Myocyte (in vitro differentiated cells): ENCODE data around the gene CRIP2. TPM values are rescaled to one million over a fixed set of nuclear protein-coding genes. Genes with fewer than 3 reads are reported as not detected.

Source experiments
- DNase-seq: peaks from one replicate; pipeline ENCODE4 v3.0.0-alpha.2; 2012; ENCODE audit warnings: low read depth
- total RNA-seq: library from RNA; depleted of rRNA; stranded (reverse); fragments of >200 nt; gene quantifications from 2 replicates; pipeline ENCODE4 v1.2.3, GENCODE V29; 2014

CRIP2 gene
- total RNA-seq, 1 donor from 2014 or later = 586 TPM

DNA sequence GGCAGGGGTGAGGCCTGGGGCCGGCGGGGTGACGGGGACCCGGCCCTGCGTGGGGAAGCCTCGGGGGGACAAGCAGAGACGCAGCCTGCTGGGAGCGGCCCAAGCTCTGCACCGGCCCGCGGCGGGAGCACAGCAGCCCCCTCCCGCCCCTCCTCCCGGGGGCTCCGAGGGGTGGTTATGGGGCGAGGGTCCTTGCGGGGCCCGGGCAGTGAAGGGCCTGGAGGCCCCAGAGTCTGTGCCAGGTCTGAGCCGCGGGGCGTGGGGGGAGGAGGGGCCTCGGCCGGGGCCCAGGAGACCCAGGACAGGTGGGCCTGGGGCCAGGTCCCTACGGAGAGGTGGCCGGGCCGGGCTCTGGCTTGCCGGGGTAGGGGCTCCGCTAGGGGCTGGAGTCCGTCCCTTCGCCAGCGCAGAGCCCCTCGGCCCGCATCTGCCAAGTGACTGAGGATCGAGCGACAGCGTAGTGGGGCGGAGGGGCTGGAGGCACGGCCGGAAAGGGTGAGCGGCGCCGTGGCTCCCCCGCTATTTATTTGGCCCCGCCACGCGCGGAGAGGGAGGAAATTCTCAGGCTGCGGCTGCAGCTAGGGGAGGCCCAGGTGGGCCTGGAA, 52.3 kb downstream of the CRIP2 start:
- DNase-seq = no peak

DNA sequence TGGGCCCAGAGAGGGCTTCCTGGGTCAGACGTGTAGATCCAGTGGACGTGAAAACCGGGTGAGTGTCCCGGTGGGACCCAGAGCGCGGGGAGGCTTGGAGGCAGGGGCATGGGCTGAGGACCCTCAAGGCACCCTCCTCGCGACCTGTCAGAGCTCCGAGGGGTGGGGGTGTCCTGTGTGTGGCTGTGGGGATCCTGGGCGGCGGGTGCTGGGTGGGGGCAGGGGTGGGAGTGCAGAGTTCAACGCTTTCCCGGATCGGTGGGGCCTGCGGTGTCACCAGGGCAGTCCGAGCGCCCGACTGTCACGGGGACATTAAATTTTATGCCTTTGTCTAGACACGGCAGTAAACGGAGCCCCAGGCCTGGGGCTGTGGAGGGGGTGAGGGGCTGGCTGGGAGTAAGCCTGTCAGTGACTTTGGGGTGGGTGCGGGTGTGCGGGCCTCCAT, 52.8 kb downstream of the CRIP2 start:
- DNase-seq = no peak

DNA sequence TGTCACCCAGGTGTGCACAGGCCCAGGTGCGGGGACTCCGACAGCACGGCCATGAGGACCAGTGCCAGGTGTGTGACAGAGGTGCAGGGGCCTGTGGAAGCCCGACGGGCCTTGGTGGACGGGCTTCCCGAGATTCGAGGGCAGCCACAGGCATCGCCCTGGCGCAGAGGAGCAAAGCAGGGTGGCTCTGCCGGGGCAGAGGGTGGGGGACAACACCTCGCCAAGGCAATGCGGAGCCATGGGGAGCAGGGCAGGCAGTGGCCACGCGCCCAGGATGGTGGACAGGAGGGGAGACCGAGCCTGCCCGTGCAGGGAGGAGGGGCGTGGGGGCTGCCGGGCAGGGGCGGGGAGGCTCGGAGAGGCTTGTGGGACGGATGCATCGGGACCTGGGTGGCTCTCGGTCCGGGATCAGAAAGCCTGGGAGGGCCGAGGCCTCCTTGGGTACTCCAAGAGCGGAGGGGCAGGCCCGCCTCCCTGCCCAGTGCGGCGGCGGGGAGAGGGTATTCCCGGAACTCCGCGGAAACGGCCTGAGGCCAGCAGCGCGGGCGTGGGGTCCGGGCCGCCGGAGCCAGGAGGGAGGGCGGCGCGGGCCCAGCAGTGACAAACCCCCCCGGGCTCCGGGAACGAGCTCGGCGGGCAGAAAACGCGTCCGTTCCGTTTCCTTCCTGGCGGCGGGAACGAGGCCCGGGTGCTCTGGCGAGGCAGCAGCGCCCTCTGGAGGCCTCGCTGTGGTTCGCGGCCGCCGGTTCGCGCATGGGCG, 53.4 kb downstream of the CRIP2 start:
- DNase-seq = peak; percentile 72

DNA sequence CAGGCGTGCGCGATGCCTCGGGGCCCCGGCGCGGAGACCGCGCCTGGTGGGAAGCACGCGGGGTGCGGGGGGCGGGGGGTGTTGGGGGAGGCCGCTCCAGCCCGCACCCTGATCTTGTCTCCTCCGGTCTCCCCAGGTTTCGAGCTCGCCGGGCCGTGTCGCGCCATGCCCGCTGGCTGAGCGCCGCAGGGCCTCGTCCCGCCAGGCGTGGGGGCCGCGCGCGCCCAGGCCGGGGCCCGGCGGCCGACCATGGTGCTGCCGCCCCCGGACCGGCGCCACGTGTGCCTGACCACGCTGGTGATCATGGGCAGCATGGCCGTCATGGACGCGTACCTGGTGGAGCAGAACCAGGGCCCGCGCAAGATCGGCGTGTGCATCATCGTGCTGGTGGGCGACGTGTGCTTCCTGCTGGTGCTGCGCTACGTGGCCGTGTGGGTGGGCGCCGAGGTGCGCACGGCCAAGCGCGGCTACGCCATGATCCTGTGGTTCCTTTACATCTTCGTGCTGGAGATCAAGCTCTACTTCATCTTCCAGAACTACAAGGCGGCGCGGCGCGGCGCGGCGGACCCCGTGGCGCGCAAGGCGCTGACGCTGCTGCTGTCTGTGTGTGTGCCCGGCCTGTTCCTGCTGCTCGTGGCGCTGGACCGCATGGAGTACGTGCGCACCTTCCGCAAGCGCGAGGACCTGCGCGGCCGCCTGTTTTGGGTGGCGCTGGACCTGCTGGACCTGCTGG, 54.1 kb downstream of the CRIP2 start:
- no peak for DNase-seq

DNA sequence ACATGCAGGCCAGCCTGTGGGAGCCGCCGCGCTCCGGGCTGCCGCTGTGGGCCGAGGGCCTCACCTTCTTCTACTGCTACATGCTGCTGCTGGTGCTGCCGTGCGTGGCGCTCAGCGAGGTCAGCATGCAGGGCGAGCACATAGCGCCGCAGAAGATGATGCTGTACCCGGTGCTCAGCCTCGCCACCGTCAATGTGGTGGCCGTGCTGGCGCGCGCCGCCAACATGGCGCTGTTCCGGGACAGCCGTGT, 54.6 kb downstream of the CRIP2 start:
- DNase-seq = no peak

Other genes starting within 250 kb of the CRIP2 start
- 117 and 167 TPM in 2 replicates for gene BTBD6, start 226.3 kb upstream of the CRIP2 start, total RNA-seq
- 80.5 and 147 TPM in 2 replicates for gene BRF1, start 173.8 kb upstream of the CRIP2 start, total RNA-seq
- gene PACS2, start 160.1 kb upstream of the CRIP2 start, total RNA-seq = 240 and 302 TPM in 2 replicates
- gene TEX22, start 76.3 kb upstream of the CRIP2 start, total RNA-seq = 0.10 and 0.32 TPM in 2 replicates
- gene MTA1, start 55.0 kb upstream of the CRIP2 start, total RNA-seq = 44.0 and 50.9 TPM in 2 replicates
- gene CRIP1, start 12.1 kb downstream of the CRIP2 start, total RNA-seq = 0.99 and 2.6 TPM in 2 replicates
- gene TEDC1, start 16.4 kb downstream of the CRIP2 start, total RNA-seq = 9.3 and 14.4 TPM in 2 replicates
- gene TMEM121, start 51.8 kb downstream of the CRIP2 start, total RNA-seq = 3.9 and 5.3 TPM in 2 replicates